RCC 7860 (cell line): ENCODE measurements around the gene CAV3.
A peak's percentile ranks its signal among the peaks of the same experiment; 100 is the strongest.

Experiments
- DNase-seq: peaks from one replicate; pipeline ENCODE4 v3.0.0-alpha.2; 2015; ENCODE audit warnings: low spot score
- FAIRE-seq: peaks from 2 replicates; lab custom pipeline; 2012; peaks lifted over from hg19 to GRCh38; lab: Jason Lieb, UNC

CAV3 gene

DNA sequence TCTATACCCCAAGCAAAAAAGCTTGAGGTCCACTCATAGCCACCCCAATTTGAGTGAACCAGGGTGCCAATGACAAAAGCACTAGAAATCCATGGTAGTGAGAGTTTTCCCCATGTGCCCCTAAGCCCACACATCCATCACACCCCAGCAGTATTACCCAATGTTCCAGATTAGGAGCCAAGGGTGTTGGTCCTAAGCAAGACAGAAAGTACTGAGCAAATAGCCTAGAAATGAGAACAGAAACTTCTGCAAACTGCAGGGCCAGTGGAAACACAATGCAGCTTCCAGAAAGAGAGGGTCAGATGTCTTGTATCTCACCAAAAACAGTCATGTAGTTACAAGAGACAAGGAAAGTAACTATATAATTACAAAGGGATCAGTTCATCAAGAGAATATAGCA is 46.7 kb downstream of the CAV3 start:
- FAIRE-seq = no peak
- no peak for DNase-seq

GRCh38 chr3:8784676-8785435 is 51.3 kb downstream of the CAV3 start:
- no peak for DNase-seq
- FAIRE-seq = no peak

DNA sequence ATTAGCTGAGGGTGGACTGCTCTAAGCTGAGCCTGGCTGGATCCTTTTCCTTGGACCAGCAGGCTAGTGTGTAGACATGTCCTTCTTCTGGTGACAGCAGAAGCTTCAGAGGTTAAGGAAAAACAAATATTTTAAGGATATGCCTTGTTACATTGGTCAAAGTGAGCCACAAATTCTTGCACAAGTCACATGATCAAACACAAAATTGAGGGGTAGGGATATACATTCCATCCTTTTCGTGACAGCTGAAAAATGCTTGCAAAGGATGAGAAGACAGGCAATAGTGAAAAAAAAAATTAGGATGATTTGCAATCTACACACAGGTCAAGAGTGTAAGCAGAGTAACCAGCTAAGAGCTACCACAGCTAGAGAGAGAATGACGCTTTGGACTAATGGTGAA is 56.9 kb downstream of the CAV3 start:
- FAIRE-seq (no peak), DNase-seq (no peak)

DNA sequence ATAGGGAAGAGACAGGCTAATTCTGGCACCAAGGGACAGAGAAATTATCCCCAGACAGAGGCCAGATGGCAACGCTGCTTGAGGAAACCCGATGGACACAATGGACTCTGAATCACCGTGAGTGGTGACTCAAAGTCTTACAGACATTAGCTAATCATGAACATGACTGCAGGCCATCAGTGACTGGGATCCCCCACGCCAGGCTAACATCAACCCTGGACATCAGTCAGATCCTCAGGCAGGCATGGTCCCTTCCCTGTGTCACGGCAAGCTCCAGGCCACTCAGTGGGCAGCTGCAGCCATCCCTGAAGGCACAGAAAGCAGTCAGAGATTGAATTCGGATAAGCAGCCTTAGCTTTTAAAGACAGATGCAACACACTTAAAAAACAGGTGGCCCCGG is 59.6 kb downstream of the CAV3 start:
- DNase-seq (peak; percentile 85), FAIRE-seq (peak; percentile 85)

DNA sequence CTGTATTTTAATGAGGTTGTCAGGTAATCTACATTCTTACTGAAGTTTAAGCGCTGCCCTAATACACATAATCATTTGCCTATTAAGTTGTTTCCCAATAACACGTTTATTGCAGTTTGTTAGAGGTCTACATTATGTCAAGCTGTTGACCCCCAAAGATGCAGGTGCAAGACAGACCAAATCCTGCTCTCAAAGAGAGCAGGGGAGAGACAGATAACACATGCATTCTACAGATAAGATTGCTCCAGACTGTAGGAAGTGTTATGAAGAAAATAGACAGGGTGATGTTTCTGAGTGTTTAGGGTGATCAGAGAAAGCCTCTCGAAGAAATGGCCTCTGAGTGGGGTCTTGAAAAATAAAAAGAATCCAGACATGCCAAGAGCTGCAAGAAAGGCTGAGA is 60.6 kb downstream of the CAV3 start:
- FAIRE-seq = no peak

More for the DNA sequence above, 60.6 kb downstream of the CAV3 start:
- DNase-seq = no peak
